Adipose tissue (tissue), 3 donors: ENCODE results near the gene RNF7. TPM values are rescaled to one million over a fixed set of nuclear protein-coding genes. Genes with fewer than 3 reads are reported as not detected.
A peak's percentile ranks its signal among the peaks of the same experiment; 100 is the strongest.
"Not testable (repeated sequence)": the region's sequence is repeated elsewhere in the genome, so short reads cannot be mapped to it uniquely, and the experiment has no call there.

Experiments used
- H3K27ac ChIP-seq: one replicate; pipeline ENCODE4 v1.5.1; 2013; ENCODE audit warnings: low read depth, low read length
- WGBS, 3 donors: extraction: QIAGEN DNeasy Blood & Tissue Kit; methylation state at CpG; one replicate each; pipeline ENCODE4 v1.1.7; 2013; 5-methylcytosine and 5-hydroxymethylcytosine counted together
- polyA plus RNA-seq, 3 donors: library from polyadenylated mRNA; stranded (reverse); fragments of 200-250 nt; gene quantifications; one replicate each; pipeline ENCODE4 v1.2.3, GENCODE V29; 2013
- donor health status: healthy with polysubstance abuse.
- donor health status: Bipolar disorder and iron deficiency.
- donor health status: healthy.

Gene RNF7
- polyA plus RNA-seq, result 100 to 1,000 TPM in 1 of 3 donors, 10 to 100 TPM in 2; 76.7 to 150 (median 84.5) TPM

DNA sequence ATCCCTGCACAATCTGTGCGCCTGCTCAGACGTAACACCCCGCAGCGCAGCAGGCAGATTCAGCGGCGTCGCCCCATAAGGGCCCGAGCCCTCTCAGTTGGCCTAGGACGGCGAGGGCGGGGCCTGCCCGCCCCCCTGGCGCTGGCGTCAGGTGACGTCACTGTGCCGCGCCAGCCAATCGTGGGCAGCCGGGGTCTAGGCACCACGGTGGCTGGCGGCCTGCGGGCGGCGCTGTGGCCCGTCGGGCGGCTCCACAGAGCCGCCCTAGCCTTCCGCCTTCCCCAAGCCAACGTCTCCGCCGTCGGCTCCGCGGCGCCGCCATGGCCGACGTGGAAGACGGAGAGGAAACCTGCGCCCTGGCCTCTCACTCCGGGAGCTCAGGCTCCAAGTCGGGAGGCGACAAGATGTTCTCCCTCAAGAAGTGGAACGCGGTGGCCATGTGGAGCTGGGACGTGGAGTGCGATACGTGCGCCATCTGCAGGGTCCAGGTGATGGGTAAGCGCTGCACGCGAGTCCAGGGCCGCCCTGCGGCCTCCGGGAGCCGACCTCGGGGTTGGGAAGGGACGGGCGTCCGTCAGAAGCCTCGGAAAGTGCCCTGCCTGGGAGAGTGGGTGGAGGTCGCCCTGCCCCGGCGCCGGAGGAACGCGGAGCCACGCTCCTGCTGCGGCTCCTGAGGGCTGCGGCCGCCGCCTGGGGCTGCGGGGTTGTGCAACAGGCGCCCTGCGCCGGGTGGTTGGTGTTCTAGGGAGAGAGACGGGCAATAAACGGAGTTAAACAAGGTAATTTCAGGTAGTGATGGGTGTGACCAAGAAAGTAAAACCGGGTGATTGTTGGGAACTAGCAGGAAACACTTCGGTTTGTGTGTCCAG lies at the start of gene RNF7:
RNF7 (plus strand) TSS at position 277 of the 869 bp plus-strand sequence; CDS start at position 321, 44 bp downstream.
- 0 to 1% (median 0%) methylated on average over 77 to 81 of the region's 81 CpGs for WGBS, 3 donors
- peak within 1 kb of the TSS; percentile 94 for H3K27ac ChIP-seq

DNA sequence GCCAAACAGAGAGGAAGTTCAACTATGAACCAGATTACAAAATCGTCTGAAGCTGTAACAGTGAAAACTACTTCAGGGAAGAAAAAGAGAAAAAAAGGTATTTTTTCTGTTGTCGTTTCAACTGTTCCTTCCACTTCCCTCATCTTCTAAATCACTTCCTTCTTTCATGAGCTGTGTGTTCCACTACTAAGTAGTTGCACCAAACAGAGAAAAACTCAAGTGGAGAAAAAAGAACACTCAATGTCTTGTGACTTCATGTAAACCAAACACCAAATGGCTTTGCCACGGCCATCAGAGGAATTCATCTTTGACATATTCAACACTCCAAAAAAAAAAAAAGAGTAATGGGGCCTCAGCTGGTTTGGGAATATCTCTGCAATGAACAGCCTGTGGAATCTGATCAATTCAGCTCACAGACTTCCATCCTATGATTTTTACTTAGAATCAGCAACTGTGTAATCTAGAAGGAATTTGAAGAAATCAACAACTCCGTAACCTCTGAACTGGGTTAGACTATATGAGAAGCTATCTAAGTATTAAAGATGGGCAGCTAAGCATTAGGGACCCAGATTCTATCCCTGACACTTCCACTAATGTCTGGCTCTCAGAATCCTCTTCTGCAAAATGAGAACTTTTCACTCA lies 47.5 kb upstream of the RNF7 start:
- no peak overlapping the region for H3K27ac ChIP-seq

GRCh38 chr3:141691471-141691870 lies 46.6 kb upstream of the RNF7 start:
- 76 to 93% (median 78%) methylated on average over 3 of the region's 3 CpGs for WGBS, 3 donors

More for the DNA sequence above, 47.5 kb upstream of the RNF7 start:
- WGBS, 3 donors, result 37 to 60% (median 42%) methylated on average over 4 of the region's 4 CpGs

GRCh38 chr3:141692973-141693372 lies 45.1 kb upstream of the RNF7 start:
- not testable (repeated sequence) for H3K27ac ChIP-seq
- WGBS, 3 donors, result 83 to 92% (median 88%) methylated on average over 4 of the region's 4 CpGs

More at GRCh38 chr3:141691471-141691870, 46.6 kb upstream of the RNF7 start:
- not testable (repeated sequence) for H3K27ac ChIP-seq

- 34 to 70% (median 69%) methylated on average over 7 of the region's 7 CpGs for WGBS, 3 donors
Measured at GRCh38 chr3:141699324-141699723, 38.8 kb upstream of the RNF7 start.

GRCh38 chr3:141699897-141700296 lies 38.2 kb upstream of the RNF7 start:
- H3K27ac ChIP-seq, result no peak overlapping the region
- WGBS, 3 donors, result 42 to 57% (median 42%) methylated on average over 6 of the region's 6 CpGs

More at GRCh38 chr3:141699324-141699723, 38.8 kb upstream of the RNF7 start:
- H3K27ac ChIP-seq, result no peak overlapping the region

DNA sequence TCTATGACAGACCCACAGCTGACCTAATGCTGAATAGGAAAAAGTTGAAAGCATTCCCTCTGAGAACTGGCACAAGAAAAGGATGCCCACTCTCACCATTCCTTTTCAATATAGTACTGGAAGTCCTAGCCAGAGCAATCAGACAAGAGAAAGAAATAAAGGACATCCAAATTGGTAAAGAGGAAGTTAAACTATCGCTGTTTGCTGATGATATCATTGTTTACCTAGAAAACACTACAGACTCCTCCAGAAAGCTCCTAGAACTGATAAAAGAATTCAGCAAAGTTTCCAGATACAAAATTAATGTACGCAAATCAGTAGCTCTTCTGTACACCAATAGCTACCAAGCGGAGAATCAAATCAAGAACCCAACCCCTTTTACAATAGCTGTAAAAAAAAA lies 34.7 kb upstream of the RNF7 start:
- not testable (repeated sequence) for H3K27ac ChIP-seq
- 60 to 87% (median 86%) methylated on average over 3 of the region's 3 CpGs for WGBS, 3 donors

DNA sequence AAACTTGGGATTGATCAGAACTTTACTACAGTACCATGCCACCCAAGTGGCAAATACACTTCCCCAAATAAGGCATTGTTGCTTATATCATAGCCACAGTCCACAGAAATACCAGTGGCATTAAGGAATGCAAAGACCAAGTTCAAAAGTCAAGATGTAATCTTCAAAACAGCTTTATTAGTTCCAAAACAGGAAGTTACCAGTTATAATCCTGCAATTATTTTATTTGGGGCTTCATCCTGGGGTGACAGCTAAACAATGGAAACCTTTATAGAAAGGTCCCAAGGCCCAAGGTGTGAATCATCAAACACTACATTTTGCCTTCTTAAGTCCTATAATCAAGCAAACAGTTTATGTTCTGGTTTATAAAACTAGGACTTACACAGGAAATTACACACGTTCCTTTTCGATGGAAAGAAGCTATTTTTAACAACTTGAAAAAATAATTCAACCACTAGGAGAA lies 30.3 kb upstream of the RNF7 start:
- 24 to 79% (median 31%) methylated on average over 2 of the region's 2 CpGs for WGBS, 3 donors
- no peak overlapping the region for H3K27ac ChIP-seq

DNA sequence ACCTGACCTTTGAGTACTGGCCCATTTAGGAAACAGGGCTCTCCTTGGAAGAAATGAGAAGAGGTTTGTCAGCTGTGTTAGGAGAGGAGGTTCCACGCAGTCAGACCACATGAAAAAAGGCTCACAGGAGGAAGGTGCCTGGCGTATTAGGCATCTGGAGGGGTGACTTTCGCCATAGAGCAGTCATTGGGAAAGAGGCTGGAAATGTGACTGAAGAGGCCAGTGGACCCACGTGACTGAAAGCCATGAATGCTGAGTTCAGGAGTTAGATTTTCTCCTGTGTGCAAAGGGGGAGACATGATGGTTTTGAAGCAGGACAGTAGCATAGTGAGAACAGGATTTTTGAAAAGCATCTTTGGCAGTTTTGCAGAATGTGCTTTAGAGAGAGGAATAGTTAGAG lies 29.7 kb upstream of the RNF7 start:
- no peak overlapping the region for H3K27ac ChIP-seq
- WGBS, 3 donors, result 59 to 82% (median 78%) methylated on average over 4 of the region's 4 CpGs

DNA sequence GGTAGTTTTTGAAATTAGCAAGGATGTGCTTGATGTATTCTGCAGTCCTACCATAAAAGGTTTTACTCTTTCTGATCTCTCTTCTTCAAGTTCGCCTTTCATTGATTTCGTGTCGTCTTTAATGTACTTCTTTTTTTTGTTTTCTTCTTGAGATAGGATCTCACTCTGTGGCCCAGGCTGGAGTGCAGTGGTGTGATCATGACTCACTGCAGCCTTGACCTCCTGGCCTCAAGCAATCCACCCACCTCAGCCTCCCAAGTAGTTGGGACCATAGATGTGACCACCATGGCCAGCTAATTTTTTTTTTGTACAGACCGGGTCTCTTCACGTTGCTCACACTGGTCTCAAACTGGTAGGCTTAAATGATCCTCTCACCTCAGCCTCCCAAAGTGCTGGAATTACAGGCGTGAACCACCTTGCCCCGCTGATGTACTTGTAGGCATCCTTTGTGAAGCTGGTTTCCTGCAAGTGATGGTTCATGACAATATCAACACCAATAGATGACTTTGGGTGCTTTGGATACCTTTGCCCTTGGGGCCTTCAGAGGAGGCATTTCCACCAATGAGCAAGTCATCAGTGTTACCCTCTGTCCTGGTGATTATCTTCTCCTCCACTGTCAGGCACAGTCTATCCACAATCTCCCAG lies 28.9 kb upstream of the RNF7 start:
- no peak overlapping the region for H3K27ac ChIP-seq
- WGBS, 3 donors, result 90 to 98% (median 95%) methylated on average over 7 of the region's 7 CpGs

GRCh38 chr3:141710121-141710520 lies 28.0 kb upstream of the RNF7 start:
- no peak overlapping the region for H3K27ac ChIP-seq
- 85 to 94% (median 87%) methylated on average over 6 of the region's 6 CpGs for WGBS, 3 donors

- H3K27ac ChIP-seq, result no peak overlapping the region
- 34 to 48% (median 44%) methylated on average over 6 of the region's 6 CpGs for WGBS, 3 donors
Measured at GRCh38 chr3:141710888-141711616, 27.0 kb upstream of the RNF7 start.

DNA sequence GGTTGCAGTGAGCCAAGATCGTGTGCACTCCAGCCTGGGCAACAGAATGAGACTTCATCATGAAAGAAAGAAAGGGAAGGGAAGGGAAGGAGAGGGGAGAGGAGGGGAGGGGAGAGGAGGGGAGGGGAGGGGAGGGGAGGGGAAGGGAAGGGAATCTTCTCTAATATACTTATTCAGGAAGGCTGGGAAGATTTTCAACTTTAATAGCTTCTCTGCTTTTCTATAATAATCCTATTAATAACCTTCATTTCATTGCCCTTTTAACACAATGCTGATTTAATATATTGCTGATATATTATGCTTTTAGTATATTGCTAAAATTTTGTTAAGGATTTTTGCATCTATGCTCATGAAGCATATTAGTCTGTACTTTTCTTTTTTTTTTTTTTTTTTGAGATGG lies 23.4 kb upstream of the RNF7 start:
- WGBS, 3 donors, result 89 to 100% (median 100%) methylated on average over 1 of the region's 1 CpG

DNA sequence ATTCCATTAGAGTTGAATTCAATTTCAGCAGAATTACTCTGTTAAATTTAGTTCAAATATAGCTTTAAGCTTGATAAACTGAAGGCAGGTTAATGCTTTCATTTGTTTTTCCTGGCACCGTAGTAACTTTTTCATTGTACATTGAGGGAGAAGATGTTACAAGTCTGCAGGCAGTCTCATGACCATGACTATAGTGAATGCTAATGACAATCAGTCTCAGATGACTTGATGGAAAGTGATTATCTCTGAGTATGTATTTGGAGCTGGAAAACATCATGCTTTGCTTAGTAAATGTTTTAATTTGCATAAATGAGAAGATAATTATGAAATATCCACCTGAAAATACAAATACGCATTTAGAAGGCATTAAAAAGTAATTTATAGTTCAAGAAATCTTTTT lies 16.0 kb upstream of the RNF7 start:
- H3K27ac ChIP-seq, result no peak overlapping the region
- WGBS, 3 donors, result 90 to 92% (median 90%) methylated on average over 2 of the region's 2 CpGs

More for the DNA sequence above, 23.4 kb upstream of the RNF7 start:
- no peak overlapping the region for H3K27ac ChIP-seq

- no peak overlapping the region for H3K27ac ChIP-seq
- WGBS, 3 donors, result 77 to 88% (median 82%) methylated on average over 2 of the region's 2 CpGs
Measured at GRCh38 chr3:141722648-141723047, 15.4 kb upstream of the RNF7 start.

DNA sequence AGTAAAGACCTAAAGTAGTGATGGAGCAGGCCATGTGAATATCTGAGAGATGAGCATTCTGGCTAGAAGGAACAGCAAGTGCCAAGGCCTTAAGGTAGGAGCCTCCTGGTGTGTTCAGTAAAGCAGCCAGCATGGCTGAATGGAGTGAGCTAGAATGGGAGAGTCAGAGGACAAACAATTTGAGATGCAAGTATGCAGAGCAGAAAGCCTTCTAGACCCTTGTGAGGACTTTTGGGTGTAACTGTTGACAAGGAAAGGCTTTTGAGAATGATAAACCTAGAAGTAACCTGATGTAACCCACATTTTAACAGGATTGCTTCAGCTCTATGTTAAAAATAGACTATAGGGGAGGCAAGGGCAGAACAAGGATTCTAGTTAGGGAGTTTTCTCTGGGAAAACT lies 14.8 kb upstream of the RNF7 start:
- no peak overlapping the region for H3K27ac ChIP-seq

DNA sequence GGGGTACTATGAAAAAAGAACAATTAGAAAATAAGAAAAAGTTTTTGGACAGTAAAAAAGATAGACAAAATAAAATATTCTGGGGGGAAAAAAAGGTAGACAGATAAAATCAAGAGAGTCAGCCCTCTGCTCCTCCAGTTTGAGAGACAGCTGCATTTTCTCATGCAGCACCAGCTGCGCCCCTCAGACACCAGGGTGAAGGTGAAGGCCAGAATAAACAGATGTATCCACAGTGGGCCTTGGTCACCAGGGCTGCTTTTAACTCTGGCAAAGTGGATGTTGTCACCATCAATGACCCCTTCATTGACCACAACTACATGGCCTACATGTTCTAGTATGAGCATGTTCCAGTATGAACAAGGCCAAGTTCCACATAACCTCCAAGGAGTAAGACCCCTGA lies 13.9 kb upstream of the RNF7 start:
- H3K27ac ChIP-seq, result no peak overlapping the region
- 94 to 96% (median 95%) methylated on average over 1 of the region's 1 CpG for WGBS, 3 donors

DNA sequence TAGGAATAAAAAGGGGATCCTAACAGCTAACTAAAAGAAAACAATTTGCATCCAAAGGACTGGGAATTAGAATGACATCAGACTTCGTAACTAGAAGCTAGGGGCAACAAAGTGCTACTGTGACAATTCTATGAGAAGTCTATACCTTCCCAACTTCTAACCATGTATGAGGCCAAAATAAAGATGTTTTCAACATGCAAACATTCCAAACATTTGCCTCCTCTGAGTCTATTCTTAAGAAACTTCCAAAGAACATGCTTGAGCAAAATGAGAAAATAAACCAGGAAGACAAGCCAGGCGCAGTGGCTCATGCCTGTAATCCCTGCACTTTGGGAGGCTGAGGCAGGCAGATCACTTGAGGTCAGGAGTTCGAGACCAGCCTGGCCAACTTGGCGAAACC lies 13.1 kb upstream of the RNF7 start:
- 95 to 98% (median 96%) methylated on average over 4 of the region's 4 CpGs for WGBS, 3 donors
- no peak overlapping the region for H3K27ac ChIP-seq
